ELF-1 (cell line): ENCODE data around the gene ODF2.
"Not testable (repeated sequence)": the region's sequence is repeated elsewhere in the genome, so short reads cannot be mapped to it uniquely, and the experiment has no call there.

ENCODE experiments used
- DNase-seq: peaks from one replicate; pipeline ENCODE4 v3.0.0-alpha.2; 2016; ENCODE audit warnings: low read depth, low spot score

ODF2 gene

GRCh38 chr9:128455849-128456612 is at the start of gene ODF2:
Gene ODF2, plus strand, starts transcription at chr9:128456006. Its CDS starts 86 bp downstream, at chr9:128456092.
- DNase-seq: peak; percentile 99

- peak; percentile 75 for DNase-seq
Measured at GRCh38 chr9:128406848-128407391, 48.9 kb upstream of the ODF2 start.

- DNase-seq: peak; percentile 95
Measured at GRCh38 chr9:128408963-128409431, 46.8 kb upstream of the ODF2 start.

- no peak for DNase-seq
Measured at GRCh38 chr9:128409450-128409849, 46.4 kb upstream of the ODF2 start.

GRCh38 chr9:128409978-128410377 is 45.8 kb upstream of the ODF2 start:
- DNase-seq: peak; percentile 83

GRCh38 chr9:128411364-128412119 is 44.3 kb upstream of the ODF2 start:
- DNase-seq: no peak

- DNase-seq: peak; percentile 97
Measured at GRCh38 chr9:128412120-128412790, 43.6 kb upstream of the ODF2 start.

GRCh38 chr9:128413728-128414127 is 42.1 kb upstream of the ODF2 start:
- not testable (repeated sequence) for DNase-seq

GRCh38 chr9:128414461-128414860 is 41.3 kb upstream of the ODF2 start:
- peak; percentile 46 for DNase-seq

GRCh38 chr9:128415281-128415680 is 40.5 kb upstream of the ODF2 start:
- no peak for DNase-seq

GRCh38 chr9:128416014-128416413 is 39.8 kb upstream of the ODF2 start:
- DNase-seq: peak; percentile 86

- DNase-seq: no peak
Measured at GRCh38 chr9:128416432-128417019, 39.3 kb upstream of the ODF2 start.

GRCh38 chr9:128419061-128419925 is 36.5 kb upstream of the ODF2 start:
- DNase-seq: peak; percentile 60

- peak; percentile 68 for DNase-seq
Measured at GRCh38 chr9:128420060-128420650, 35.7 kb upstream of the ODF2 start.

GRCh38 chr9:128420651-128421481 is 34.9 kb upstream of the ODF2 start, which contains the start of gene CERCAM:
Gene CERCAM, plus strand, starts transcription at chr9:128420857. Its CDS starts 21 bp downstream, at chr9:128420878.
- peak; percentile 36 for DNase-seq

- DNase-seq: no peak
Measured at GRCh38 chr9:128421482-128421996, 34.3 kb upstream of the ODF2 start.

GRCh38 chr9:128422022-128422782 is 33.6 kb upstream of the ODF2 start:
- not testable (repeated sequence) for DNase-seq

- DNase-seq: no peak
Measured at GRCh38 chr9:128422783-128423150, 33.0 kb upstream of the ODF2 start.
